Skeletal muscle satellite cell (primary cell): ENCODE data around the gene PPP1R2. TPM values are rescaled to one million over a fixed set of nuclear protein-coding genes. Genes with fewer than 3 reads are reported as not detected.
A peak's percentile ranks its signal among the peaks of the same experiment; 100 is the strongest.
"Not testable (repeated sequence)": the region's sequence is repeated elsewhere in the genome, so short reads cannot be mapped to it uniquely, and the experiment has no call there.

Experiments
- H3K27me3 ChIP-seq: 2 replicates; pipeline ENCODE4 v1.7.0; 2013; ENCODE audit warnings: low read length; ENCODE audit not compliant: control insufficient read depth, insufficient read depth
- H3K36me3 ChIP-seq: 2 replicates; pipeline ENCODE4 v1.7.0; 2013; ENCODE audit warnings: mild to moderate bottlenecking, control low read depth, low read length; ENCODE audit not compliant: insufficient read depth
- H3K4me1 ChIP-seq: 2 replicates; pipeline ENCODE4 v1.7.0; 2013; ENCODE audit warnings: low read length; ENCODE audit not compliant: control insufficient read depth, insufficient read depth
- H3K4me2 ChIP-seq: 2 replicates; pipeline ENCODE4 v1.7.0; 2013; ENCODE audit warnings: mild to moderate bottlenecking, low read length
- H3K4me3 ChIP-seq: 2 replicates; pipeline ENCODE4 v1.7.0; 2013; ENCODE audit warnings: low read length
- H3K9ac ChIP-seq: 2 replicates; pipeline ENCODE4 v1.7.0; 2013; ENCODE audit warnings: mild to moderate bottlenecking, low read depth, low read length, moderate library complexity
- H3K9me3 ChIP-seq: replicated peaks from 2 replicates; pipeline ENCODE4 v1.7.0; 2013; ENCODE audit warnings: mild to moderate bottlenecking, control low read depth, low read length
- total RNA-seq: library from RNA; depleted of rRNA; stranded (reverse); fragments of >200 nt; gene quantifications from 2 replicates; pipeline ENCODE4 v1.2.3, GENCODE V29; 2012; rRNA removed

The PPP1R2 gene
- 78.8 and 81.5 TPM in 2 replicates for total RNA-seq

GRCh38 chr3:195542698-195543499 lies at the start of gene PPP1R2:
TSS of gene PPP1R2 (minus strand) at chr3:195543325. CDS start at chr3:195543025, 300 bp downstream.
- Histone ChIP-seq H3K4me3 (peak within 1 kb of the TSS; percentile 99), H3K36me3 (no peaks in the 10 kb centered on the region), H3K9ac (peak within 1 kb of the TSS; percentile 98), H3K4me1 (peaks cover 30% of the 10 kb centered on the region), H3K27me3 (peaks cover 3% of the 10 kb centered on the region), H3K9me3 (no peaks in the 10 kb centered on the region), H3K4me2 (peak within 1 kb of the TSS; percentile 91)

- no peak overlapping the region for H3K9ac ChIP-seq
- H3K27me3 ChIP-seq, result peaks cover 49% of the 10 kb centered on the region
- H3K4me1 ChIP-seq, result no peaks in the 10 kb centered on the region
- no peaks in the 10 kb centered on the region for H3K36me3 ChIP-seq
- no peak overlapping the region for H3K4me3 ChIP-seq
- H3K9me3 ChIP-seq, result no peaks in the 10 kb centered on the region
- no peak overlapping the region for H3K4me2 ChIP-seq
These were observed 48.7 kb upstream of the PPP1R2 start for GRCh38 chr3:195591852-195592251.

GRCh38 chr3:195591220-195591619 lies 48.1 kb upstream of the PPP1R2 start:
- Histone ChIP-seq H3K36me3 (no peaks in the 10 kb centered on the region), H3K27me3 (peaks cover 44% of the 10 kb centered on the region), H3K9me3 (no peaks in the 10 kb centered on the region), H3K4me3 (no peak overlapping the region), H3K4me1 (no peaks in the 10 kb centered on the region), H3K9ac (no peak overlapping the region), H3K4me2 (no peak overlapping the region)

GRCh38 chr3:195590381-195590780 lies 47.3 kb upstream of the PPP1R2 start:
- H3K36me3 ChIP-seq, H3K4me3 ChIP-seq, H3K9ac ChIP-seq, H3K4me1 ChIP-seq, H3K4me2 ChIP-seq, H3K9me3 ChIP-seq: not testable (repeated sequence)
- H3K27me3 ChIP-seq, result peaks cover 38% of the 10 kb centered on the region

- peaks cover 33% of the 10 kb centered on the region for H3K27me3 ChIP-seq
These were observed 46.7 kb upstream of the PPP1R2 start for GRCh38 chr3:195589796-195590195.

GRCh38 chr3:195587824-195588223 lies 44.7 kb upstream of the PPP1R2 start:
- Histone ChIP-seq H3K4me3 (no peak overlapping the region), H3K27me3 (peaks cover 29% of the 10 kb centered on the region), H3K9me3 (no peaks in the 10 kb centered on the region), H3K4me2 (no peak overlapping the region), H3K36me3 (no peaks in the 10 kb centered on the region), H3K4me1 (peaks cover 9% of the 10 kb centered on the region), H3K9ac (no peak overlapping the region)

More at GRCh38 chr3:195589796-195590195, 46.7 kb upstream of the PPP1R2 start:
- H3K9me3 ChIP-seq, H3K36me3 ChIP-seq, H3K4me2 ChIP-seq, H3K4me1 ChIP-seq, H3K4me3 ChIP-seq, H3K9ac ChIP-seq: not testable (repeated sequence)

GRCh38 chr3:195587406-195587805 lies 44.3 kb upstream of the PPP1R2 start:
- no peak overlapping the region for H3K4me3 ChIP-seq
- peaks cover 9% of the 10 kb centered on the region for H3K4me1 ChIP-seq
- H3K27me3 ChIP-seq, result peaks cover 28% of the 10 kb centered on the region
- H3K9ac ChIP-seq, result no peak overlapping the region
- no peaks in the 10 kb centered on the region for H3K36me3 ChIP-seq
- H3K9me3 ChIP-seq, result no peaks in the 10 kb centered on the region
- H3K4me2 ChIP-seq, result no peak overlapping the region

GRCh38 chr3:195584543-195584870 lies 41.4 kb upstream of the PPP1R2 start:
- Histone ChIP-seq H3K9me3 (no peaks in the 10 kb centered on the region), H3K4me2 (peak overlapping the region; percentile 51), H3K27me3 (peaks cover 21% of the 10 kb centered on the region), H3K36me3 (no peaks in the 10 kb centered on the region), H3K4me1 (peaks cover 9% of the 10 kb centered on the region), H3K4me3 (no peak overlapping the region), H3K9ac (no peak overlapping the region)

GRCh38 chr3:195583831-195584542 lies 40.9 kb upstream of the PPP1R2 start, which contains the start of gene APOD:
TSS of gene APOD (minus strand) at chr3:195583940. CDS start at chr3:195579461, 4,479 bp downstream.
- Histone ChIP-seq H3K4me1 (peaks cover 9% of the 10 kb centered on the region), H3K36me3 (no peaks in the 10 kb centered on the region), H3K4me2 (peak within 1 kb of the TSS; percentile 51), H3K27me3 (peaks cover 22% of the 10 kb centered on the region), H3K9ac (no peak within 1 kb of the TSS), H3K9me3 (no peaks in the 10 kb centered on the region), H3K4me3 (no peak within 1 kb of the TSS)

- Histone ChIP-seq H3K4me3 (no peak overlapping the region), H3K27me3 (peaks cover 16% of the 10 kb centered on the region), H3K36me3 (no peaks in the 10 kb centered on the region), H3K9me3 (no peaks in the 10 kb centered on the region), H3K4me2 (no peak overlapping the region), H3K4me1 (peaks cover 9% of the 10 kb centered on the region), H3K9ac (no peak overlapping the region)
These were observed 39.8 kb upstream of the PPP1R2 start for GRCh38 chr3:195582947-195583346.

GRCh38 chr3:195580744-195581443 lies 37.8 kb upstream of the PPP1R2 start:
- Histone ChIP-seq H3K36me3 (no peaks in the 10 kb centered on the region), H3K4me3 (no peak overlapping the region), H3K4me1 (peaks cover 9% of the 10 kb centered on the region), H3K9ac (no peak overlapping the region), H3K9me3 (no peaks in the 10 kb centered on the region), H3K4me2 (no peak overlapping the region), H3K27me3 (peaks cover 13% of the 10 kb centered on the region)
